ENCODE measurements around the gene GGT1. TPM values are rescaled to one million over a fixed set of nuclear protein-coding genes. Genes with fewer than 3 reads are reported as not detected.
"Not testable (repeated sequence)": the region's sequence is repeated elsewhere in the genome, so short reads cannot be mapped to it uniquely, and the experiment has no call there.

GGT1 gene
- total RNA-seq, 1 donor from 2014 or later = 1.1 TPM

DNA sequence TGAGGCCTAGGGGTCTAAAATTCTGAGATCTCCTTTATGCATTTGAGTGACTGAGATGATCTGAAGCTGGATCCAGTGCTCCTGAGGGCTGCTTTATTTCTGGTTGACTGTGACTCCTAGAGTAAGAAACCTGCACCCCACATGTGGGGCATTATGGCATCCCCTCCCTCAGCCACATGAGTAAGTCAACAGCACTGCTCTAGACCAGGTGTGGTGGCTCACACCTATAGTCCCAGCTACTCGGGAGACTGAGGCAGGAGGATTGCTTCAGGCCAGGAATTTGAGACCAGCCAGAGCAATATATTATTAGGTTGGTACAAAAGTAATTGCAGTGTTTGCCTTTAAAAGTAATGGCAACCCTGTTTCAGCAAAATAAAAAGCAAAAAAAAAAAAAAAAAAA lies 39.3 kb downstream of the GGT1 start:
- DNase-seq = not testable (repeated sequence)

- not testable (repeated sequence) for DNase-seq
These were observed 41.4 kb downstream of the GGT1 start for GRCh38 chr22:24644409-24644808.

- not testable (repeated sequence) for DNase-seq
These were observed 42.7 kb downstream of the GGT1 start for GRCh38 chr22:24645408-24646399.

GRCh38 chr22:24646756-24647155 lies 43.8 kb downstream of the GGT1 start:
- not testable (repeated sequence) for DNase-seq

- DNase-seq = not testable (repeated sequence)
These were observed 46.4 kb downstream of the GGT1 start for GRCh38 chr22:24649371-24649770.

DNA sequence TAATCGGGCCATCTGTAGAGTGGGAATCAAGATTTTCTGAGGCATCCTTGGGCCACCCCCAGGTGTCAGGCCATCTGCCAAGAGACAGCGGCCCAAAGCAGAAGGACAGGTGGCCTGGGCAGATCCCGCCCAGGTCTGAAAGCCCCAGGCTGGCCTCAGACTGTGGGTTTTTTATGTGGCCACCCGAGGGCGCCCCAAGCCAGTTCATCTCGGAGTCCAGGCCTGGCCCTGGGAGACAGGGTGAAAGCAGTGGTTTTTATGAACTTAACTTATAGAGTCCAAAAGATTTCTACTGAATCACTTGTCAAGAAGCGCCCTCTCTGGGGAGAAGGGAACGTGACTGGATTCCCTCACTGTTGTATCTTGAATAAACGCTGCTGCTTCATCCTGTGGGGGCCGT lies 47.9 kb downstream of the GGT1 start:
- DNase-seq = not testable (repeated sequence)

DNA sequence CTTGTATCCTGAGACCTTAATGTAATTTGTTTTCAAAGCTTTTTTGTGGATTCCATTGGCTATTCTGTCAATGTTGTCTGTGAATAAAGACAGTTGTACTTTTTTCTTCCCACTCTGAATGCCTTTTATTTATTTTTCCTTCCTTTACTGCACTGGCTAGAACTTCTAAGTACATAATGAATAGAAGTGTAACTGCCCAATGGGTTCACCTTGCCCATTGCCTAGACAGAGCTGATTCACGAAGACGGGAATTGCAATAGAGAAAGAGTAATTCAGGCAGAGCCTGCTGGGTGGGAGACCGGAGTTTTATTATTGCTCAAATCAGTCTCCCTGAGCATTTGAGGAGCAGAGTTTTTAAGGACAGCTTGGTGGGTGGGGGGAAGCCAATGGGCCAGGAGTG lies 62.4 kb downstream of the GGT1 start:
- DNase-seq = not testable (repeated sequence)

- not testable (repeated sequence) for DNase-seq
These were observed 64.9 kb downstream of the GGT1 start for GRCh38 chr22:24667904-24668303.

GRCh38 chr22:24672532-24672931 lies 69.5 kb downstream of the GGT1 start:
- DNase-seq = not testable (repeated sequence)

Other genes with a start within 250 kb of the GGT1 start
- gene ADORA2A, start 175.6 kb upstream of the GGT1 start, total RNA-seq = 20.7 TPM
- gene UPB1, start 107.9 kb upstream of the GGT1 start, total RNA-seq = 0.21 TPM
- gene GUCD1, start 48.1 kb upstream of the GGT1 start, total RNA-seq = 100 TPM
- 169 TPM for gene SNRPD3, start 47.2 kb upstream of the GGT1 start, total RNA-seq
- gene LRRC75B, start 10.1 kb upstream of the GGT1 start, total RNA-seq = 7.6 TPM
- gene PIWIL3, start 171.5 kb downstream of the GGT1 start, total RNA-seq = not detected
- 1.2 TPM for gene SGSM1, start 203.0 kb downstream of the GGT1 start, total RNA-seq